GM15510 (cell line): ENCODE data around the gene PLA2G4B.

ENCODE experiments used
- POLR2A ChIP-seq: IDR thresholded peaks from 3 replicates; pipeline ENCODE4 v1.6.1; 2011; ENCODE audit warnings: borderline replicate concordance; ENCODE audit not compliant: insufficient read length; ENCODE audit errors: extremely low read depth

PLA2G4B gene

GRCh38 chr15:41888662-41889253, 50.1 kb downstream of the PLA2G4B start:
- TF ChIP-seq POLR2A = no peak

GRCh38 chr15:41890050-41890690, 51.5 kb downstream of the PLA2G4B start:
- TF ChIP-seq POLR2A = no peak

GRCh38 chr15:41891226-41891625, 52.6 kb downstream of the PLA2G4B start:
- TF ChIP-seq POLR2A = no peak

- no peak for TF ChIP-seq POLR2A
These were observed 53.3 kb downstream of the PLA2G4B start for GRCh38 chr15:41891946-41892345.

- TF ChIP-seq POLR2A = no peak
These were observed 54.2 kb downstream of the PLA2G4B start for GRCh38 chr15:41892621-41893421.

- no peak for TF ChIP-seq POLR2A
These were observed 55.0 kb downstream of the PLA2G4B start, which contains the start of gene SPTBN5 for GRCh38 chr15:41893422-41894250. Gene SPTBN5, minus strand, starts transcription at chr15:41894053. Its CDS starts 556 bp downstream, at chr15:41893497.

GRCh38 chr15:41894251-41894790, 55.7 kb downstream of the PLA2G4B start:
- no peak for TF ChIP-seq POLR2A

- TF ChIP-seq POLR2A = peak; percentile 21
These were observed 56.3 kb downstream of the PLA2G4B start for GRCh38 chr15:41894791-41895463.

- no peak for TF ChIP-seq POLR2A
These were observed 56.8 kb downstream of the PLA2G4B start for GRCh38 chr15:41895491-41895890.

- no peak for TF ChIP-seq POLR2A
These were observed 57.3 kb downstream of the PLA2G4B start for GRCh38 chr15:41895957-41896356.

GRCh38 chr15:41896566-41896965, 57.9 kb downstream of the PLA2G4B start:
- TF ChIP-seq POLR2A = no peak

- no peak for TF ChIP-seq POLR2A
These were observed 58.7 kb downstream of the PLA2G4B start for GRCh38 chr15:41897363-41897799.
